AG04449 (cell line): ENCODE results near the gene C15orf39.

Experiments used
- CTCF ChIA-PET: fragments of 350-600 bp; formaldehyde crosslinking; extraction: SDS; loops from one replicate; lab custom pipeline; 2021; ENCODE audit warnings: antibody characterized with exemption; lab: Yijun Ruan, JAX
- POLR2A ChIA-PET: fragments of 400-600, 350-600 bp; formaldehyde crosslinking; extraction: SDS; loops from one replicate; lab custom pipeline; 2020; ENCODE audit warnings: antibody characterized with exemption, inconsistent platforms; lab: Yijun Ruan, JAX
- DNase-seq: peaks from one replicate; pipeline ENCODE4 v3.0.0-alpha.2; 2010; ENCODE audit warnings: low read depth, low spot score
- H3K4me3 ChIP-seq: 2 replicates; pipeline ENCODE4 v1.5.1; 2011; ENCODE audit warnings: low read depth, mild to moderate bottlenecking, control low read depth, low read length
- TF ChIP-seq, protein P1 (sequence below): IDR thresholded peaks from one replicate; pipeline ENCODE4 v1.5.1; 2011; ENCODE audit warnings: mild to moderate bottlenecking, moderate library complexity, low read length, control low read depth, inconsistent platforms; ENCODE audit not compliant: insufficient read depth; ENCODE audit errors: missing control alignments

C15orf39 gene

DNA sequence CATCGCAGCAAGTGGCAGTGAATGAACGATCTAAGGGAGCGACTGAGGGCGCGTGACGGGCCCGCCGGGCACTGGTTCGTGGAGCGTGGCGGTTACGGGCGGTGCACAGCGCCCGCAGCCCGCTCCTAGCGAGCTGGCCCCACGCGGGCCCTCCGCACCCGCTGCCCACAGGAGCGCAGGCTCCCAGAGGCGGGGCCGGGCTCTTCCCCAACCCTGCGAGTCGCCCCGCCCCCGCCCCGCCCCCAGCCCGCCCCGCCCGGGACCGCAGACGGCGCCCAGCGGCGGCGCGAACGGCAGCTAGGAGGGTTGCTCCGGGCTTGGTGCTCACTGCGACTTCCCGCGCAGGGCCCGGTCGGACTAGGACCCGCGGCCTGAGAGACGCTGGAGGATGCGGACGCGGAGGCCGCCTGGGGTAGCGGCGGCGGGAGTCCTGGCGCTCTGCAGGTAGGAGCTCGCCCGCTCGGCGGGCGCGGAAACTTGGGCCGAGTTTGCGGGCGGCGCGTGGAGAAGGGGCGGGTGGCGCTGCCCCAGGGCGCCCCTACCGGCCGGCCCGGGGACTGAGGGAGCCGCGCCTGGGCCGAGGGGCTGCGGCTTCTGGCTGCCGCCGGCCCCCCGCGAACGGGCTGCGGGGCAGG, at the start of gene C15orf39:
C15orf39 (plus strand) TSS at position 267 of the 635 bp plus-strand sequence. CDS start 4,167 bp downstream, outside the sequence.
- no peak for DNase-seq

DNA sequence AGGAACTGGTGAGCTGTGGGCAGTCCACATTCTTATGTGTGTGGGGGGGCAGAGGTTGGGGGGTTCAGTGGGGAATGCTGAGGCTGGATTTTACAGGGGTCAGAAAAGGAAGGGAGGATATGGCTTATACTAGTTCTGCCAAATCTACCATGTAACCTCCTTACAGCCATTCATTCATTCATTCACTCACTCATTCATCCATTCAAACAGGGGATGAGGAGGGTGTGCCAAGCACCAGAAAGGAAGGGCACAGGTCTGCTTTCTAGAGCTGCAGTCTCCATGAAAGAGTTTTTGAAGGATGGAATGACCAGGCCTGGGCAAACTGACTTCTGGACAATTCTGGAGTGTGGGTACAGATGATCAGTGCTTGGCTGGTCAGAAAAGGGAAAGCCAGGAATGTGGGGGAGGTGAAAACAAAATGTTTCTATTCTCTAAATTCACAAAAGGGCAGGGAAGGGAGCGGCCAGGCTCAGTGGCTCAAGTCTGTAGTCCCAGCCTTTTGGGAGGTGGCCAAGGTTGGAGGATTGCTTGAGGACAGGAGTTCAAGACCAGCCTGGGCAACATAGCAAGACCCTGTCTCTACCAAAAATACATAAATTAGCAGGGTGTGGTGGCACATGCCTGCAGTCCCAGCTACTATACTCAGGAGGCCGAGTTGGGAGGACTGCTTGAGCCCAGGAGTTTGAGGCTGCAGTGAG, 49.2 kb upstream of the C15orf39 start:
- POLR2A ChIA-PET: no interaction called here
- no peak overlapping the region for H3K4me3 ChIP-seq
- CTCF ChIA-PET: interaction anchor here (0.6 to 0.7 kb wide), 2 partner anchors 51 to 817 kb away, joined by 3 read pairs; no protein-coding TSS in a partner anchor
- TF ChIP-seq, protein P1, sequence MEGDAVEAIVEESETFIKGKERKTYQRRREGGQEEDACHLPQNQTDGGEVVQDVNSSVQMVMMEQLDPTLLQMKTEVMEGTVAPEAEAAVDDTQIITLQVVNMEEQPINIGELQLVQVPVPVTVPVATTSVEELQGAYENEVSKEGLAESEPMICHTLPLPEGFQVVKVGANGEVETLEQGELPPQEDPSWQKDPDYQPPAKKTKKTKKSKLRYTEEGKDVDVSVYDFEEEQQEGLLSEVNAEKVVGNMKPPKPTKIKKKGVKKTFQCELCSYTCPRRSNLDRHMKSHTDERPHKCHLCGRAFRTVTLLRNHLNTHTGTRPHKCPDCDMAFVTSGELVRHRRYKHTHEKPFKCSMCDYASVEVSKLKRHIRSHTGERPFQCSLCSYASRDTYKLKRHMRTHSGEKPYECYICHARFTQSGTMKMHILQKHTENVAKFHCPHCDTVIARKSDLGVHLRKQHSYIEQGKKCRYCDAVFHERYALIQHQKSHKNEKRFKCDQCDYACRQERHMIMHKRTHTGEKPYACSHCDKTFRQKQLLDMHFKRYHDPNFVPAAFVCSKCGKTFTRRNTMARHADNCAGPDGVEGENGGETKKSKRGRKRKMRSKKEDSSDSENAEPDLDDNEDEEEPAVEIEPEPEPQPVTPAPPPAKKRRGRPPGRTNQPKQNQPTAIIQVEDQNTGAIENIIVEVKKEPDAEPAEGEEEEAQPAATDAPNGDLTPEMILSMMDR: no peak
- DNase-seq: no peak

More for the DNA sequence above, at the start of gene C15orf39:
- H3K4me3 ChIP-seq: peak within 1 kb of the TSS; percentile 89
- TF ChIP-seq, protein P1: peak; percentile 73
- CTCF ChIA-PET: interaction anchor here (0.6 to 3.3 kb wide), 25 partner anchors 8 to 245 kb away, joined by 3 to 31 read pairs (median 5); partner anchors contain the start of genes PPCDC and RPP25
- POLR2A ChIA-PET: interaction anchor here (0.5 to 2.0 kb wide), 14 partner anchors 10 to 186 kb away, joined by 3 to 20 read pairs (median 5); partner anchors contain the start of genes MAN2C1 and PPCDC

GRCh38 chr15:75153087-75153486, 48.6 kb upstream of the C15orf39 start:
- TF ChIP-seq, protein P1: no peak
- ChIA-PET CTCF (interaction anchor here (0.6 to 0.7 kb wide), 2 partner anchors 51 to 817 kb away, joined by 3 read pairs; no protein-coding TSS in a partner anchor), POLR2A (no interaction called here)
- no peak for DNase-seq
- H3K4me3 ChIP-seq: no peak overlapping the region

DNA sequence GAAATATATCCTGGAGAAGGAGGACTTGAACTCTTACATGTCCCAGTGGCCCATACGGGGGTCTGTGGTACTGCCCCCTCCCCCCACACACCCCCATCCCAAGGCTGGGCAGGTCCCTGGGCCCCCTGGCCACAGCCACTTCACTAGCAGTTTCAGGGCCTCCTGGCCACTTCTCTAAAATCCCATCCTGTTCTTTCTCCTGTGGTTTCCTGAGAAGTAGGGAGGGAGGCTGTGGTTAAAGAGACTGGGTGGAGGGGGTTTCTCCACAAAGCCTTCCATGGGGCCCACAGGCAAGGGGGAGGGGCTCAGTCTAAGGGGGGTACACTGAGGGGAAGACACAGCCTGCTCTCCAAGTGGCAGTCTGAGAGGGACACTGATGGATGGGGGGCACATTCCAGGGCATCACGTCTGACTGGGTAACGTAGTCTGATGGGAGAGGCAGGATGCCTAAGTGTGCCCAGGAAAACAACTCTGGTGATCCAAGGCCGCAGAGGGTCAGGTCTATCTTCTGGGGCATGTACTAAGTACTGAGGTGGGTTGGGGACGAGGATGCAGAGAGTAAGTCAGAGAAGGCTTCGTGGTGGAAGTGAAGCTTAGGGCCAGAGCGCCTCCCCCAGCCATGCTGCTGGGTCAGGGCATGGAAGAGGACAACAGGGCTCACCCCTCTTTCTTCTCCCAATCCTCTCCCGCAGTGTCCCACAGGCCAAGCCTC, 48.0 kb upstream of the C15orf39 start:
- H3K4me3 ChIP-seq: no peak overlapping the region
- TF ChIP-seq, protein P1: no peak
- ChIA-PET POLR2A (no interaction called here), CTCF (interaction anchor here (0.7 kb wide), 1 partner anchor 818 kb away, joined by 3 read pairs; no protein-coding TSS in a partner anchor)
- no peak for DNase-seq

GRCh38 chr15:75154461-75155062, 47.1 kb upstream of the C15orf39 start:
- TF ChIP-seq, protein P1: no peak
- DNase-seq: no peak
- ChIA-PET POLR2A (no interaction called here), CTCF (no interaction called here)
- H3K4me3 ChIP-seq: no peak overlapping the region
